K562 (cell line): Measurements from ENCODE around the gene CHGA. TPM values are rescaled to one million over a fixed set of nuclear protein-coding genes. Genes with fewer than 3 reads are reported as not detected.

Experiments used
- ATAC-seq: fragments of 200-7000 bp; cut with Tn5 transposase; 3 replicates; pipeline ENCODE4 v1.9.1; 2020; ENCODE audit warnings: moderate library complexity
- BruUV-seq: library from RNA; stranded (reverse); fragments of 400-500 nt; replicated peaks from 2 replicates; lab custom pipeline; 2021; lab: Mats Ljungman, UMichigan
- CTCF ChIA-PET: fragments of 300-600 bp; formaldehyde crosslinking; extraction: SDS; loops from one replicate; lab custom pipeline; 2021; ENCODE audit warnings: low intra/inter-chr PET ratio; lab: Yijun Ruan, JAX
- POLR2A ChIA-PET: fragments of 300-600, 350-650 bp; sonication (Branson Sonifier 250); formaldehyde crosslinking; extraction: SDS; loops from one replicate; lab custom pipeline; 2021; ENCODE audit warnings: antibody characterized with exemption, inconsistent platforms; lab: Yijun Ruan, JAX
- DNase-seq, 4 experiments: peaks; one replicate each; pipeline versions ENCODE4 v3.0.0 to v3.0.0-alpha.2; 2011 to 2018; ENCODE audit warnings: low spot score in 3 of 4, mixed read lengths in 3 of 4; ENCODE audit errors: extremely low read depth in 1 of 4
- FAIRE-seq: peaks from 2 replicates; lab custom pipeline; 2011; peaks lifted over from hg19 to GRCh38; lab: Jason Lieb, UNC
- H2AFZ ChIP-seq: 2 replicates; pipeline ENCODE4 v1.6.0; 2011; ENCODE audit warnings: low read depth, low read length, control low read depth, inconsistent platforms
- H3K27ac ChIP-seq: fragments of 200-600 bp; 3 replicates; pipeline ENCODE4 v1.8.0; 2011; ENCODE audit warnings: low read depth, mild to moderate bottlenecking, control low read depth, inconsistent platforms, low read length, moderate library complexity, mixed read lengths; ENCODE audit errors: extremely low read depth
- H3K27me3 ChIP-seq, 2 experiments: fragments of 300-600 bp in 1 of 2; 2 replicates in 1 of 2; 3 replicates in 1 of 2; pipeline versions ENCODE4 v1.6.0 to v1.8.0; 2011; ENCODE audit warnings: inconsistent platforms in 2 of 2, low read length in 2 of 2, mild to moderate bottlenecking in 1 of 2, mixed read lengths in 1 of 2, moderate library complexity in 1 of 2; ENCODE audit not compliant: control insufficient read depth in 2 of 2, insufficient read depth in 2 of 2
- H3K36me3 ChIP-seq: fragments of 300-600 bp; 3 replicates; pipeline ENCODE4 v1.8.0; 2011; ENCODE audit warnings: mild to moderate bottlenecking, low read length, inconsistent platforms; ENCODE audit not compliant: control insufficient read depth, insufficient read depth
- H3K4me1 ChIP-seq, 2 experiments: fragments of 200-600 bp in 1 of 2; replicated peaks in 1 of 2; 2 replicates in 1 of 2; 3 replicates in 1 of 2; pipeline versions ENCODE4 v1.5.1 to v1.8.0; 2011; ENCODE audit warnings: inconsistent platforms in 2 of 2, low read length in 2 of 2, mild to moderate bottlenecking in 1 of 2, mixed read lengths in 1 of 2, moderate library complexity in 1 of 2; ENCODE audit not compliant: control insufficient read depth in 2 of 2, insufficient read depth in 2 of 2
- H3K4me2 ChIP-seq: 2 replicates; pipeline ENCODE4 v1.6.1; 2011; ENCODE audit warnings: low read length, control low read depth, inconsistent platforms, mixed read lengths; ENCODE audit not compliant: insufficient read depth
- H3K4me3 ChIP-seq: fragments of 200-600 bp; sonication (generic), shearing (Covaris generic); 2 replicates; pipeline ENCODE4 v1.5.1; 2016; ENCODE audit warnings: control low read depth, inconsistent platforms
- H3K79me2 ChIP-seq: fragments of 200-600 bp; 3 replicates; pipeline ENCODE4 v1.8.0; 2011; ENCODE audit warnings: low read length, inconsistent platforms; ENCODE audit not compliant: control insufficient read depth, insufficient read depth
- H3K9ac ChIP-seq, 2 experiments: 2 replicates each; pipeline versions ENCODE4 v1.6.0 to v1.6.1; 2011; ENCODE audit warnings: low read depth in 2 of 2, low read length in 2 of 2, control low read depth in 1 of 2, inconsistent platforms in 1 of 2, mild to moderate bottlenecking in 1 of 2, mixed read lengths in 1 of 2; ENCODE audit not compliant: insufficient read depth in 1 of 2
- H3K9me1 ChIP-seq: one replicate; pipeline ENCODE4 v1.6.0; 2011; ENCODE audit warnings: inconsistent platforms, mild to moderate bottlenecking, low read length, moderate library complexity; ENCODE audit not compliant: control insufficient read depth, insufficient read depth
- H3K9me3 ChIP-seq: replicated peaks from 2 replicates; pipeline ENCODE4 v1.5.1; 2011; ENCODE audit warnings: low read depth, low read length, inconsistent platforms; ENCODE audit not compliant: control insufficient read depth, insufficient read depth
- H4K20me1 ChIP-seq: replicated peaks from 2 replicates; pipeline ENCODE4 v1.6.1; 2011; ENCODE audit warnings: low read length, inconsistent platforms, mixed read lengths; ENCODE audit not compliant: control insufficient read depth, insufficient read depth
- AFF1 ChIP-seq, 2 experiments: fragments of 450-650 bp; IDR thresholded peaks; 2 replicates each; pipeline ENCODE4 v1.6.1; 2018; ENCODE audit warnings: mild to moderate bottlenecking in 2 of 2, low read depth in 1 of 2; ENCODE audit not compliant: partially characterized antibody in 2 of 2
- ATF1 ChIP-seq, 2 experiments: fragments of 450-650 bp in 1 of 2; IDR thresholded peaks; 2 replicates each; pipeline ENCODE4 v1.6.1; 2016; ENCODE audit warnings: missing compliant biosample characterization in 1 of 2, missing genetic modification characterization in 1 of 2
- NCOA2 ChIP-seq, 2 experiments: fragments of 450-650 bp; IDR thresholded peaks; 2 replicates each; pipeline ENCODE4 v1.6.1; 2018; ENCODE audit warnings: mild to moderate bottlenecking in 2 of 2, moderate library complexity in 1 of 2; ENCODE audit not compliant: partially characterized antibody in 2 of 2
- PRPF4 ChIP-seq: fragments of 200-400 bp; formaldehyde crosslinking; IDR thresholded peaks from one replicate; pipeline ENCODE4 v1.6.1; 2017; ENCODE audit warnings: low read length, low read depth, mild to moderate bottlenecking; ENCODE audit not compliant: insufficient read depth, poor library complexity, severe bottlenecking
- SLC30A9 ChIP-seq: fragments of 250-450 bp; sonication (Bioruptor Pico); IDR thresholded peaks from 2 replicates; pipeline ENCODE4 v1.8.0; 2022; ENCODE audit warnings: mild to moderate bottlenecking, moderate library complexity
- WGBS: fragments of 100-300 bp; shearing (Covaris generic); methylation state at CpG from one replicate; pipeline ENCODE4 v1.1.6; 2016; ENCODE audit warnings: low coverage, mixed read lengths; ENCODE audit not compliant: insufficient coverage; ENCODE audit errors: missing lambda C conversion rate; 5-methylcytosine and 5-hydroxymethylcytosine counted together
- in situ Hi-C: fragments of 300-500 bp; cut with MboI; formaldehyde crosslinking; loops from 4 replicates; pipeline ENCODE4 v1.15.0; 2018; ENCODE audit warnings: inconsistent platforms, mixed read lengths
- intact Hi-C: fragments of 100-400 bp; cut with micrococcal nuclease; formaldehyde crosslinking; loops from 2 replicates; pipeline ENCODE4 v1.14.2; 2022
- polyA plus RNA-seq, 8 experiments: library from polyadenylated mRNA; depleted of rRNA in 4 of 8; stranded (reverse) in 5 of 8; unstranded in 3 of 8; fragments of >200 nt; fragmentation: Nextera tagmentation in 2 of 8; fragmentation: Illumina TruSeq in 1 of 8; extraction: Ambion mirVana in 2 of 8; extraction: Trizol in 1 of 8; gene quantifications; 2 replicates each; pipeline versions ENCODE4 v1.2.1 to v1.2.3, GENCODE V29; 2011 to 2014; ENCODE audit warnings: inconsistent platforms in 1 of 8, missing spikeins in 1 of 8
- total RNA-seq, 7 experiments: library from RNA; depleted of rRNA in 6 of 7; stranded (reverse); fragments of >200 nt in 6 of 7; fragmentation: Illumina TruSeq in 2 of 7; extraction: Trizol in 2 of 7; gene quantifications; 2 replicates each; pipeline versions ENCODE4 v1.2.1 to v1.2.3, GENCODE V29; 2011 to 2021; ENCODE audit warnings: low replicate concordance in 1 of 7
- TF ChIP-seq, protein P1 (sequence below): fragments of 150-350 bp; IDR thresholded peaks from 2 replicates; pipeline ENCODE4 v1.6.1; 2014; ENCODE audit warnings: low read depth, mild to moderate bottlenecking, low read length, borderline replicate concordance
- TF ChIP-seq, protein P2 (sequence below): sonication (generic); formaldehyde crosslinking; IDR thresholded peaks from 2 replicates; pipeline ENCODE4 v1.8.1; 2022; ENCODE audit warnings: missing genetic modification reagents

The CHGA gene
- total and polyA plus RNA-seq, 9 of the 15 experiments (the other 6 are each of a cell fraction or from before 2014, with no cell fraction given), result not detected

DNA sequence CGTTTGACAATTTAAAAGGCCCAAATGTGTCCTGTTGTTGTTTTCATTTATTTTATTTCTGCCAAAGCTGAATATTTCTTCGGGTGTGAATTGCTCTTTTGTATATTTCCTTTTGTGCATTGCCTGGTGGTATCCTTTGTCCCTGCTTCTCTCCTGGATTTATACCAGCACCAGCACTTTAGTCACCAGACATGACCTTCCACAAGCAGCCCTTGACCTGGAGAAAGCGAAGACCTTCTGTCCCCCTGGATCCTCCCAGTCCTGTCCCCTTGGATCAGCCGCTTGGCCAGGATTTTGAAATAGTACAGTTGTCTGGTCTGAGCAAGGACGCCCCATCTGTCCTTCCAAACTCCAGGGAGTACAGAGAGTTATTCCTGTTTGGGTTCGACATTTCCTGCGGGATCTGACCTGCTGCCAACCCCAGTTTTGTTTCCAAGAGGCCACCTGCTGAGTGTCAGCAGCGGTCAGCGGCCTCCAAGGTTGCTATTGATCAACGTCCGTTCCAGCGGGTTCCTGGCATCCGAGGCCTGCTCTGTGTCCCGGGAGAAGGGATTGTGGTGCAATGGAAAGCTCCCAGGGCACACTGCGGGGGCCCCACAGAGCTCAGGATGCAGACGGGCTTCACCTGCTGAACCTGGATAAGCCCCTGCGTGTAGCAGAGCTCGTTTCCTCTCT, 45.1 kb upstream of the CHGA start (continued):
- TF ChIP-seq, protein P1, sequence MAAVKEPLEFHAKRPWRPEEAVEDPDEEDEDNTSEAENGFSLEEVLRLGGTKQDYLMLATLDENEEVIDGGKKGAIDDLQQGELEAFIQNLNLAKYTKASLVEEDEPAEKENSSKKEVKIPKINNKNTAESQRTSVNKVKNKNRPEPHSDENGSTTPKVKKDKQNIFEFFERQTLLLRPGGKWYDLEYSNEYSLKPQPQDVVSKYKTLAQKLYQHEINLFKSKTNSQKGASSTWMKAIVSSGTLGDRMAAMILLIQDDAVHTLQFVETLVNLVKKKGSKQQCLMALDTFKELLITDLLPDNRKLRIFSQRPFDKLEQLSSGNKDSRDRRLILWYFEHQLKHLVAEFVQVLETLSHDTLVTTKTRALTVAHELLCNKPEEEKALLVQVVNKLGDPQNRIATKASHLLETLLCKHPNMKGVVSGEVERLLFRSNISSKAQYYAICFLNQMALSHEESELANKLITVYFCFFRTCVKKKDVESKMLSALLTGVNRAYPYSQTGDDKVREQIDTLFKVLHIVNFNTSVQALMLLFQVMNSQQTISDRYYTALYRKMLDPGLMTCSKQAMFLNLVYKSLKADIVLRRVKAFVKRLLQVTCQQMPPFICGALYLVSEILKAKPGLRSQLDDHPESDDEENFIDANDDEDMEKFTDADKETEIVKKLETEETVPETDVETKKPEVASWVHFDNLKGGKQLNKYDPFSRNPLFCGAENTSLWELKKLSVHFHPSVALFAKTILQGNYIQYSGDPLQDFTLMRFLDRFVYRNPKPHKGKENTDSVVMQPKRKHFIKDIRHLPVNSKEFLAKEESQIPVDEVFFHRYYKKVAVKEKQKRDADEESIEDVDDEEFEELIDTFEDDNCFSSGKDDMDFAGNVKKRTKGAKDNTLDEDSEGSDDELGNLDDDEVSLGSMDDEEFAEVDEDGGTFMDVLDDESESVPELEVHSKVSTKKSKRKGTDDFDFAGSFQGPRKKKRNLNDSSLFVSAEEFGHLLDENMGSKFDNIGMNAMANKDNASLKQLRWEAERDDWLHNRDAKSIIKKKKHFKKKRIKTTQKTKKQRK, result no peak
- TF ChIP-seq ATF1 (CRISPR knock-in tag; IDR thresholded peaks at IDR 0.05), result no peak
- no peak for TF ChIP-seq ATF1 (tag; IDR thresholded peaks at IDR 0.05)
- TF ChIP-seq PRPF4, result no peak

- no peak for DNase-seq
- no peaks in the 10 kb centered on the region for H3K4me1 ChIP-seq
- TF ChIP-seq NCOA2 (IDR thresholded peaks at IDR 0.05; ENCODE audit: partially characterized antibody in 2 of 2) (no peak), SLC30A9 (CRISPR knock-in tag) (no peak), AFF1 (IDR thresholded peaks at IDR 0.05; ENCODE audit: low read depth in 1 of 2, partially characterized antibody in 2 of 2) (no peak)
- TF ChIP-seq, protein P2, sequence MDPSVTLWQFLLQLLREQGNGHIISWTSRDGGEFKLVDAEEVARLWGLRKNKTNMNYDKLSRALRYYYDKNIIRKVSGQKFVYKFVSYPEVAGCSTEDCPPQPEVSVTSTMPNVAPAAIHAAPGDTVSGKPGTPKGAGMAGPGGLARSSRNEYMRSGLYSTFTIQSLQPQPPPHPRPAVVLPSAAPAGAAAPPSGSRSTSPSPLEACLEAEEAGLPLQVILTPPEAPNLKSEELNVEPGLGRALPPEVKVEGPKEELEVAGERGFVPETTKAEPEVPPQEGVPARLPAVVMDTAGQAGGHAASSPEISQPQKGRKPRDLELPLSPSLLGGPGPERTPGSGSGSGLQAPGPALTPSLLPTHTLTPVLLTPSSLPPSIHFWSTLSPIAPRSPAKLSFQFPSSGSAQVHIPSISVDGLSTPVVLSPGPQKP (CRISPR knock-in tag), result no peak
- TF ChIP-seq, all 486 proteins: peak for 0
- ChIA-PET POLR2A (interaction anchor here (0.6 kb wide), 1 partner anchor 291 kb away, joined by 3 read pairs; no protein-coding TSS in a partner anchor), CTCF (no interaction called here)
- H3K9ac ChIP-seq, result no peak overlapping the region
- intact Hi-C loops, result no loop called here
- H3K27me3 ChIP-seq, result peaks cover 7 to 29% of the 10 kb centered on the region in 2 experiments; a peak in 4 of 5 replicates
- FAIRE-seq, result no peak
- H3K27ac ChIP-seq, result no peak overlapping the region
- H3K9me3 ChIP-seq, result no peaks in the 10 kb centered on the region
- 10% methylated on average over 7 of the region's 7 CpGs for WGBS
- in situ Hi-C loops, result no loop called here
- H4K20me1 ChIP-seq, result no peaks in the 10 kb centered on the region
- no peak overlapping the region for H3K4me3 ChIP-seq
- H3K4me2 ChIP-seq, result no peak overlapping the region
- no peak for ATAC-seq
- H3K9me1 ChIP-seq, result no peaks in the 10 kb centered on the region
- H2AFZ ChIP-seq, result no peak overlapping the region
- no TSS peak for BruUV-seq
- H3K79me2 ChIP-seq, result no peaks in the 10 kb centered on the region
- H3K36me3 ChIP-seq, result no peaks in the 10 kb centered on the region
Measured at GRCh38 chr14:92880351-92880750, 42.6 kb upstream of the CHGA start.
